Upper lobe of left lung (tissue), 4 donors: ENCODE measurements around the gene VDAC2.

Source experiments
- CTCF ChIP-seq, 6 experiments: fragments of 450-650 bp in 4 of 6; fragments of 200-600 bp in 2 of 6; sonication (generic) in 2 of 6; IDR thresholded peaks; one replicate each; pipeline ENCODE4 v1.5.1; 2016 to 2019; ENCODE audit warnings: antibody characterized with exemption in 6 of 6
- EP300 ChIP-seq, 4 donors: sonication (generic); formaldehyde crosslinking; IDR thresholded peaks; one replicate each; pipeline ENCODE4 v1.5.1; 2017; ENCODE audit warnings: antibody characterized with exemption in 4 of 4, control low read depth in 2 of 4
- POLR2A ChIP-seq, 4 donors: fragments of 450-650 bp; IDR thresholded peaks; one replicate each; pipeline ENCODE4 v1.5.1; 2016 to 2017; ENCODE audit warnings: antibody characterized with exemption in 4 of 4, mild to moderate bottlenecking in 2 of 4
- POLR2AphosphoS5 ChIP-seq, 2 donors: sonication (generic); formaldehyde crosslinking; IDR thresholded peaks; one replicate each; pipeline ENCODE4 v1.5.1; 2017; ENCODE audit warnings: antibody characterized with exemption in 2 of 2

GRCh38 chr10:75186310-75186709, 24.3 kb upstream of the VDAC2 start:
- TF ChIP-seq CTCF (IDR thresholded peaks at IDR 0.05): no peak
- no peak for TF ChIP-seq POLR2A (IDR thresholded peaks at IDR 0.05)
- TF ChIP-seq POLR2AphosphoS5 (IDR thresholded peaks at IDR 0.05): no peak
- no peak for TF ChIP-seq EP300 (IDR thresholded peaks at IDR 0.05)
